Uterus (tissue), 4 donors: ENCODE results near the gene ZNF20. TPM values are rescaled to one million over a fixed set of nuclear protein-coding genes. Genes with fewer than 3 reads are reported as not detected.

Experiments
- DNase-seq, 2 donors: peaks; one replicate each; pipeline ENCODE4 v3.0.0-alpha.2; 2019 to 2020
- H3K27ac ChIP-seq, 2 donors: fragments of 200-600 bp; sonication (generic); 1 replicate in 1 of 2; 2 replicates in 1 of 2; pipeline ENCODE4 v1.5.1; 2016 to 2018
- H3K27me3 ChIP-seq, 2 donors: fragments of 200-600 bp; sonication (generic); one replicate each; pipeline ENCODE4 v1.5.1; 2018 to 2019; ENCODE audit warnings: control low read depth in 1 of 2
- H3K36me3 ChIP-seq, 2 donors: fragments of 200-600 bp; sonication (generic); one replicate each; pipeline ENCODE4 v1.5.1; 2019; ENCODE audit warnings: control low read depth in 1 of 2
- H3K4me1 ChIP-seq, 2 donors: fragments of 200-600 bp; sonication (generic); one replicate each; pipeline ENCODE4 v1.5.1; 2018 to 2019; ENCODE audit warnings: control low read depth in 1 of 2
- H3K4me3 ChIP-seq, 2 donors: fragments of 200-600 bp; sonication (generic); 1 replicate in 1 of 2; 2 replicates in 1 of 2; pipeline ENCODE4 v1.5.1; 2018 to 2019; ENCODE audit warnings: mild to moderate bottlenecking in 1 of 2
- H3K9me3 ChIP-seq, 2 donors: fragments of 200-600 bp; sonication (generic); one replicate each; pipeline ENCODE4 v1.5.1; 2019; ENCODE audit warnings: control low read depth in 1 of 2
- POLR2A ChIP-seq, 2 donors: fragments of 450-650 bp; IDR thresholded peaks; one replicate each; pipeline ENCODE4 v1.6.1; 2016; ENCODE audit warnings: antibody characterized with exemption in 2 of 2, mild to moderate bottlenecking in 1 of 2, moderate library complexity in 1 of 2
- intact Hi-C: fragments of 100-400 bp; cut with DNase I; formaldehyde crosslinking; loops from one replicate; pipeline ENCODE4 v1.15.1; 2023; ENCODE audit warnings: low total_unique reads
- total RNA-seq, 4 donors: library from RNA; depleted of rRNA in 3 of 4; stranded (reverse); fragments of >200 nt in 3 of 4; gene quantifications; one replicate each; pipeline versions ENCODE4 v1.1.0 to v1.2.4, GENCODE V29; 2014 to 2023
- TF ChIP-seq, protein P1 (sequence below), 4 experiments: fragments of 200-600 bp in 2 of 4; fragments of 450-650 bp in 2 of 4; sonication (generic) in 2 of 4; IDR thresholded peaks; one replicate each; pipeline ENCODE4 v1.5.1; 2016 to 2019; ENCODE audit warnings: antibody characterized with exemption in 4 of 4, mild to moderate bottlenecking in 2 of 4, moderate library complexity in 1 of 4
- donor health status: DM: yes; HTN: yes; CAD: no.

ZNF20 gene
- total RNA-seq, 4 donors from 2014 or later = 5.0 to 15.7 TPM; not detected in 2

- Histone ChIP-seq H3K36me3 (no peaks in the 10 kb centered on the region), H3K4me3 (peak overlapping the region; percentile 73 to 93), H3K4me1 (no peaks in the 10 kb centered on the region), H3K9me3 (no peaks in the 10 kb centered on the region), H3K27me3 (no peaks in the 10 kb centered on the region), H3K27ac (peak overlapping the region; percentile 70 to 79)
- TF ChIP-seq, protein P1, sequence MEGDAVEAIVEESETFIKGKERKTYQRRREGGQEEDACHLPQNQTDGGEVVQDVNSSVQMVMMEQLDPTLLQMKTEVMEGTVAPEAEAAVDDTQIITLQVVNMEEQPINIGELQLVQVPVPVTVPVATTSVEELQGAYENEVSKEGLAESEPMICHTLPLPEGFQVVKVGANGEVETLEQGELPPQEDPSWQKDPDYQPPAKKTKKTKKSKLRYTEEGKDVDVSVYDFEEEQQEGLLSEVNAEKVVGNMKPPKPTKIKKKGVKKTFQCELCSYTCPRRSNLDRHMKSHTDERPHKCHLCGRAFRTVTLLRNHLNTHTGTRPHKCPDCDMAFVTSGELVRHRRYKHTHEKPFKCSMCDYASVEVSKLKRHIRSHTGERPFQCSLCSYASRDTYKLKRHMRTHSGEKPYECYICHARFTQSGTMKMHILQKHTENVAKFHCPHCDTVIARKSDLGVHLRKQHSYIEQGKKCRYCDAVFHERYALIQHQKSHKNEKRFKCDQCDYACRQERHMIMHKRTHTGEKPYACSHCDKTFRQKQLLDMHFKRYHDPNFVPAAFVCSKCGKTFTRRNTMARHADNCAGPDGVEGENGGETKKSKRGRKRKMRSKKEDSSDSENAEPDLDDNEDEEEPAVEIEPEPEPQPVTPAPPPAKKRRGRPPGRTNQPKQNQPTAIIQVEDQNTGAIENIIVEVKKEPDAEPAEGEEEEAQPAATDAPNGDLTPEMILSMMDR (IDR thresholded peaks at IDR 0.05) = no peak
- no peak for TF ChIP-seq POLR2A (IDR thresholded peaks at IDR 0.05)
- intact Hi-C loops = no loop called here
- DNase-seq = no peak
Observed at GRCh38 chr19:12155324-12155860, 15.2 kb upstream of the ZNF20 start.

DNA sequence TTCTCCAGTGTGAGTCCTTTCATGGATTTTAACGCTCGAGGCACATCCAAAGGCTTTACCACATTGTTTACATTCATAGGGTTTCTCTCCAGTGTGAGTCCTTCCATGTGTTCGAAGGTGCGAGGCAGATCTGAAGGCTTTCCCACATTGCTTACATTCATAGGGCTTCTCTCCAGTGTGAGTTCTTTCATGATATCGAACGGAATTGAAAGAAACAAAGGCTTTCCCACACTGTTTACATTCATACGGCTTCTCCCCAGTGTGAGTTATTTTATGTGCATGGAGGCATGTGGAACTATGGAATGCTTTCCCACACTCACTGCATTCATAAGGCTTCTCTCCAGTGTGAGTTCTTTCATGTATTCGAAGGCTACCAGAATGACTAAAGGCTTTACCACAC is 5.2 kb upstream of the ZNF20 start:
- intact Hi-C loops = no loop called here
- H3K9me3 ChIP-seq = no peaks in the 10 kb centered on the region
- no peaks in the 10 kb centered on the region for H3K27me3 ChIP-seq
- H3K36me3 ChIP-seq = no peaks in the 10 kb centered on the region
- no peaks in the 10 kb centered on the region for H3K4me1 ChIP-seq
- no peak overlapping the region for H3K4me3 ChIP-seq
- no peak for DNase-seq
- H3K27ac ChIP-seq = no peak overlapping the region
- TF ChIP-seq, protein P1 (IDR thresholded peaks at IDR 0.05) = no peak
- TF ChIP-seq POLR2A (IDR thresholded peaks at IDR 0.05) = no peak

GRCh38 chr19:12141405-12141736 is 1.2 kb upstream of the ZNF20 start:
- TF ChIP-seq POLR2A (IDR thresholded peaks at IDR 0.05) = no peak
- TF ChIP-seq, protein P1 (IDR thresholded peaks at IDR 0.05) = no peak
- no peaks in the 10 kb centered on the region for H3K9me3 ChIP-seq
- H3K4me3 ChIP-seq = no peak overlapping the region
- H3K27ac ChIP-seq = no peak overlapping the region
- no peaks in the 10 kb centered on the region for H3K36me3 ChIP-seq
- H3K4me1 ChIP-seq = no peaks in the 10 kb centered on the region
- no peak for DNase-seq
- H3K27me3 ChIP-seq = no peaks in the 10 kb centered on the region
- intact Hi-C loops = loop anchor here (5.0 kb wide), 1 partner anchor 84 kb away; no protein-coding TSS in a partner anchor

GRCh38 chr19:12140545-12141404 is 625 bp upstream of the ZNF20 start:
- Histone ChIP-seq H3K9me3 (no peaks in the 10 kb centered on the region), H3K27ac (peak overlapping the region; percentile 79), H3K36me3 (no peaks in the 10 kb centered on the region), H3K4me3 (peak overlapping the region; percentile 58 to 75), H3K27me3 (no peaks in the 10 kb centered on the region), H3K4me1 (no peaks in the 10 kb centered on the region)
- no peak for TF ChIP-seq POLR2A (IDR thresholded peaks at IDR 0.05)
- TF ChIP-seq, protein P1 (IDR thresholded peaks at IDR 0.05) = peak; percentile 91 to 97 (median 94)
- intact Hi-C loops = loop anchor here (5.0 kb wide), 1 partner anchor 83 kb away; no protein-coding TSS in a partner anchor
- peak; percentile 85 to 87 for DNase-seq

GRCh38 chr19:12139269-12139668 is 881 bp downstream of the ZNF20 start:
- no peak for DNase-seq
- intact Hi-C loops = no loop called here
- no peaks in the 10 kb centered on the region for H3K4me1 ChIP-seq
- H3K4me3 ChIP-seq = peak overlapping the region; percentile 58 to 75
- H3K27me3 ChIP-seq = no peaks in the 10 kb centered on the region
- H3K9me3 ChIP-seq = no peaks in the 10 kb centered on the region
- H3K27ac ChIP-seq = peak overlapping the region; percentile 79
- no peaks in the 10 kb centered on the region for H3K36me3 ChIP-seq
- TF ChIP-seq POLR2A (IDR thresholded peaks at IDR 0.05) = no peak
- TF ChIP-seq, protein P1 (IDR thresholded peaks at IDR 0.05) = no peak
